Stimulated activated CD8-positive, alpha-beta memory T cell treated with anti-CD3 and anti-CD28 coated beads, Interleukin-7, amount 100 ng/mL, for 1 hour (primary cell): ENCODE results near the gene SGK2.
"Not testable (repeated sequence)": the region's sequence is repeated elsewhere in the genome, so short reads cannot be mapped to it uniquely, and the experiment has no call there.

Source experiments
- DNase-seq, 2 donors: peaks; one replicate each; pipeline ENCODE4 v3.0.0-alpha.2; 2020; ENCODE audit warnings: low read depth in 2 of 2

The SGK2 gene

GRCh38 chr20:43603124-43603523, 44.3 kb downstream of the SGK2 start:
- no peak for DNase-seq

DNA sequence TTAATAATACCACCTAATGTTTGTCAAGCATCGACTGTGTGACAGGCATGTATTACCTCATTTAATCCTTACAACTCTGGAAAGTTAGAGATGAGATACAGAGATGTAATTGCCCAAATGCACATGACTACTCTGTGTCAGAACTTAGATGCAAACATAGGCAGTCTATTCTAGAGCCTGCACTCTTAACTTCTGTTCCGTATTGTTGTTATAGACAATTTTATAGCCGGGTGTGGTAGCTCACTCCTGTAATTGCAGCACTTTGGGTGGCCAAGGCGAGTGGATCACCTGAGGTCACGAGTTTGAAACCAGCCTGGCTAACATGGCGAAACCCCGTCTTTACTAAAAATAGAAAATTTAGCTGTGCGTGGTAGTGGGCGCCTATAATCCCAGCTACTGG, 46.9 kb downstream of the SGK2 start:
- no peak for DNase-seq

- not testable (repeated sequence) for DNase-seq
Observed at GRCh38 chr20:43607278-43607677, 48.5 kb downstream of the SGK2 start.

- DNase-seq: no peak
Observed at GRCh38 chr20:43631598-43631997, 72.8 kb downstream of the SGK2 start.
